SK-N-SH (cell line): ENCODE measurements around the gene SNX27. TPM values are rescaled to one million over a fixed set of nuclear protein-coding genes. Genes with fewer than 3 reads are reported as not detected.

Experiments
- CTCF ChIA-PET: fragments of 300-600, 350-600 bp; formaldehyde crosslinking; extraction: SDS; loops from one replicate; lab custom pipeline; 2021; lab: Yijun Ruan, JAX
- POLR2A ChIA-PET: fragments of 350-600 bp; sonication (Branson Sonifier 250); formaldehyde crosslinking; extraction: SDS; loops from one replicate; lab custom pipeline; 2020; ENCODE audit warnings: antibody characterized with exemption, inconsistent platforms; lab: Yijun Ruan, JAX
- DNase-seq: peaks from one replicate; pipeline ENCODE4 v3.0.0; 2012
- H2AFZ ChIP-seq: fragments of 200-600 bp; sonication (generic); 2 replicates; pipeline ENCODE4 v1.8.1; 2016; ENCODE audit warnings: antibody characterized with exemption, mild to moderate bottlenecking, low read depth
- H3F3A ChIP-seq: fragments of 200-600 bp; sonication (generic); replicated peaks from 2 replicates; pipeline ENCODE3; 2016; ENCODE audit warnings: antibody characterized with exemption, mild to moderate bottlenecking; ENCODE audit not compliant: insufficient read depth
- H3K27ac ChIP-seq, 2 experiments: fragments of 200-500 bp in 1 of 2; fragments of 200-600 bp in 1 of 2; sonication (Bioruptor generic) in 1 of 2; sonication (generic), shearing (Covaris generic) in 1 of 2; 2 replicates each; pipeline versions ENCODE4 v1.5.1 to v1.6.1; 2014 to 2016; ENCODE audit warnings: low read depth in 2 of 2, inconsistent platforms in 1 of 2, low read length in 1 of 2, mild to moderate bottlenecking in 1 of 2, mixed read lengths in 1 of 2
- H3K27me3 ChIP-seq: fragments of 200-600 bp; sonication (generic), shearing (Covaris generic); 2 replicates; pipeline ENCODE4 v1.6.1; 2016; ENCODE audit warnings: mixed run types; ENCODE audit not compliant: insufficient read depth
- H3K36me3 ChIP-seq, 2 experiments: fragments of 200-500 bp in 1 of 2; fragments of 200-600 bp in 1 of 2; sonication (Bioruptor generic) in 1 of 2; sonication (generic) in 1 of 2; replicated peaks in 1 of 2; 2 replicates each; pipeline versions ENCODE3 to v1.5.1; 2014 to 2016; ENCODE audit warnings: low read length in 1 of 2, mild to moderate bottlenecking in 1 of 2; ENCODE audit not compliant: insufficient read depth in 2 of 2, control insufficient read depth in 1 of 2
- H3K4me1 ChIP-seq, 2 experiments: fragments of 200-500 bp in 1 of 2; fragments of 200-600 bp in 1 of 2; sonication (Bioruptor generic) in 1 of 2; sonication (generic), shearing (Covaris generic) in 1 of 2; 2 replicates each; pipeline versions ENCODE4 v1.5.1 to v1.6.1; 2014 to 2016; ENCODE audit warnings: low read depth in 1 of 2, low read length in 1 of 2, mixed run types in 1 of 2; ENCODE audit not compliant: insufficient read depth in 2 of 2, control insufficient read depth in 1 of 2
- H3K4me2 ChIP-seq: fragments of 200-600 bp; sonication (generic), shearing (Covaris generic); 2 replicates; pipeline ENCODE4 v1.6.1; 2017; ENCODE audit warnings: mixed run types
- H3K4me3 ChIP-seq, 2 experiments: fragments of 200-500 bp in 1 of 2; fragments of 200-600 bp in 1 of 2; sonication (Bioruptor generic) in 1 of 2; sonication (generic), shearing (Covaris generic) in 1 of 2; 2 replicates each; pipeline versions ENCODE4 v1.5.1 to v1.8.1; 2014 to 2016; ENCODE audit warnings: low read depth in 2 of 2, inconsistent platforms in 1 of 2, low read length in 1 of 2, mild to moderate bottlenecking in 1 of 2, mixed read lengths in 1 of 2, moderate library complexity in 1 of 2
- H3K79me2 ChIP-seq: fragments of 200-600 bp; sonication (generic); 2 replicates; pipeline ENCODE4 v1.8.1; 2017; ENCODE audit warnings: mild to moderate bottlenecking; ENCODE audit not compliant: insufficient read depth
- H3K9ac ChIP-seq: fragments of 200-600 bp; sonication (generic); 2 replicates; pipeline ENCODE4 v1.6.1; 2017; ENCODE audit warnings: mixed run types
- H3K9me2 ChIP-seq: fragments of 200-600 bp; sonication (generic); 2 replicates; pipeline ENCODE4 v1.6.1; 2017; ENCODE audit warnings: mixed run types
- H3K9me3 ChIP-seq: fragments of 200-600 bp; sonication (generic); 2 replicates; pipeline ENCODE4 v1.6.1; 2017; ENCODE audit warnings: mixed run types, mild to moderate bottlenecking, moderate library complexity
- H4K20me1 ChIP-seq: fragments of 200-600 bp; sonication (generic); 2 replicates; pipeline ENCODE4 v1.6.1; 2017; ENCODE audit warnings: mild to moderate bottlenecking, mixed run types; ENCODE audit not compliant: insufficient read depth
- ELF1 ChIP-seq: IDR thresholded peaks from 2 replicates; pipeline ENCODE4 v1.4.0; 2012
- EP300 ChIP-seq, 2 experiments: IDR thresholded peaks; 2 replicates each; pipeline versions ENCODE4 v1.4.0 to v1.6.1; 2012; ENCODE audit warnings: borderline replicate concordance in 1 of 2, low read depth in 1 of 2, low read length in 1 of 2
- FOSL2 ChIP-seq: IDR thresholded peaks from 2 replicates; pipeline ENCODE4 v1.4.0; 2012; ENCODE audit warnings: low read depth, mild to moderate bottlenecking, moderate library complexity, borderline replicate concordance
- FOXJ3 ChIP-seq: sonication (generic); formaldehyde crosslinking; IDR thresholded peaks from 2 replicates; pipeline ENCODE4 v1.5.1; 2020; ENCODE audit warnings: mild to moderate bottlenecking, missing genetic modification reagents
- FOXM1 ChIP-seq: IDR thresholded peaks from 2 replicates; pipeline ENCODE4 v1.4.0; 2012; ENCODE audit warnings: low read depth, mild to moderate bottlenecking
- IRF3 ChIP-seq: fragments of 150-350 bp; IDR thresholded peaks from 2 replicates; pipeline ENCODE4 v1.6.1; 2016; ENCODE audit warnings: mild to moderate bottlenecking, low read depth, low read length
- JUND ChIP-seq: IDR thresholded peaks from 2 replicates; pipeline ENCODE4 v1.4.0; 2012
- MAX ChIP-seq: IDR thresholded peaks from 2 replicates; pipeline ENCODE4 v1.4.0; 2012; ENCODE audit warnings: low read depth
- NRF1 ChIP-seq: IDR thresholded peaks from 2 replicates; pipeline ENCODE4 v1.6.1; 2012; ENCODE audit warnings: low read depth, mild to moderate bottlenecking, low read length
- RCOR1 ChIP-seq: fragments of 150-350 bp; IDR thresholded peaks from 2 replicates; pipeline ENCODE4 v1.6.1; 2017; ENCODE audit warnings: antibody characterized with exemption, low read length
- TAF1 ChIP-seq: IDR thresholded peaks from 2 replicates; pipeline ENCODE4 v1.6.1; 2012; ENCODE audit warnings: low read depth, mild to moderate bottlenecking, low read length, moderate library complexity, borderline replicate concordance
- TCF12 ChIP-seq: IDR thresholded peaks from 2 replicates; pipeline ENCODE4 v1.4.0; 2012
- USF1 ChIP-seq: IDR thresholded peaks from 2 replicates; pipeline ENCODE4 v1.4.0; 2012; ENCODE audit warnings: low read depth, borderline replicate concordance
- USF2 ChIP-seq: fragments of 150-350 bp; IDR thresholded peaks from 2 replicates; pipeline ENCODE4 v1.6.1; 2017; ENCODE audit warnings: antibody characterized with exemption, low read length, low read depth, borderline replicate concordance
- WGBS: methylation state at CpG from one replicate; pipeline ENCODE4 v1.1.6; 2017; ENCODE audit warnings: low lambda C conversion rate; 5-methylcytosine and 5-hydroxymethylcytosine counted together
- polyA plus RNA-seq, 3 experiments: library from polyadenylated mRNA; depleted of rRNA; stranded (reverse); fragments of >200 nt; gene quantifications; 2 replicates each; pipeline ENCODE4 v1.2.3, GENCODE V29; 2012

The SNX27 gene
- polyA plus RNA-seq, 1 of the 3 experiments (the other 2 are of a cell fraction), result 10.8 TPM

GRCh38 chr1:151578941-151579340 is 32.9 kb upstream of the SNX27 start:
- POLR2A ChIA-PET, result no interaction called here
- 92% methylated on average over 1 of the region's 1 CpG for WGBS
- no peak overlapping the region for H3K9ac ChIP-seq
- no peak for TF ChIP-seq JUND
- TF ChIP-seq RCOR1, result no peak
- TF ChIP-seq TAF1, result no peak
- TF ChIP-seq USF1, result no peak
- no peak for TF ChIP-seq MAX
- no peak for TF ChIP-seq IRF3
- no peak for TF ChIP-seq FOXJ3 (CRISPR knock-in tag)
- no peak for TF ChIP-seq NRF1
- TF ChIP-seq FOXM1, result no peak
- no peak for TF ChIP-seq ELF1
- no peak for TF ChIP-seq EP300 (IDR thresholded peaks at IDR 0.05; ENCODE audit: borderline replicate concordance in 1 of 2, low read depth in 1 of 2, low read length in 1 of 2)
- no peak for TF ChIP-seq TCF12
- TF ChIP-seq USF2, result no peak
- DNase-seq, result no peak
- no peak overlapping the region for H3K27ac ChIP-seq
- H3K4me2 ChIP-seq, result no peak overlapping the region
- CTCF ChIA-PET, result interaction anchor here (0.8 to 2.6 kb wide), 4 partner anchors 9 to 29 kb away, joined by 3 to 19 read pairs (median 3); no protein-coding TSS in a partner anchor
- no peaks in the 10 kb centered on the region for H3K27me3 ChIP-seq
- no peaks in the 10 kb centered on the region for H3K9me2 ChIP-seq
- no peaks in the 10 kb centered on the region for H3K79me2 ChIP-seq
- H3K4me3 ChIP-seq, result no peak overlapping the region
- no peaks in the 10 kb centered on the region for H4K20me1 ChIP-seq
- H2AFZ ChIP-seq, result no peak overlapping the region
- H3K9me3 ChIP-seq, result no peaks in the 10 kb centered on the region
- H3K4me1 ChIP-seq, result peaks cover 0 to 8% of the 10 kb centered on the region in 2 experiments; a peak in 1 of 4 replicates
- no peaks in the 10 kb centered on the region for H3F3A ChIP-seq
- peaks cover 47 to 73% of the 10 kb centered on the region in 2 experiments for H3K36me3 ChIP-seq

GRCh38 chr1:151579436-151580225 is 32.2 kb upstream of the SNX27 start:
- Histone ChIP-seq H3K79me2 (no peaks in the 10 kb centered on the region), H3K9ac (no peak overlapping the region), H3K9me2 (no peaks in the 10 kb centered on the region), H3K4me2 (no peak overlapping the region), H3K36me3 (peaks cover 44 to 72% of the 10 kb centered on the region in 2 experiments), H3K27ac (no peak overlapping the region), H4K20me1 (no peaks in the 10 kb centered on the region), H3K9me3 (no peaks in the 10 kb centered on the region), H3K4me1 (peaks cover 0 to 5% of the 10 kb centered on the region in 2 experiments; a peak in 1 of 4 replicates), H3F3A (no peaks in the 10 kb centered on the region), H3K27me3 (no peaks in the 10 kb centered on the region), H2AFZ (no peak overlapping the region), H3K4me3 (no peak overlapping the region)
- TF ChIP-seq FOSL2 (peak; percentile 56; the same call in 1 of the 2 replicates), USF1 (no peak)
- ChIA-PET CTCF (interaction anchor here (0.8 to 2.6 kb wide), 3 partner anchors 10 to 29 kb away, joined by 3 to 19 read pairs (median 3); no protein-coding TSS in a partner anchor), POLR2A (no interaction called here)
- 80% methylated on average over 8 of the region's 8 CpGs for WGBS
- DNase-seq, result no peak
